HT1080 (cell line): ENCODE measurements around the gene PTPRN2. TPM values are rescaled to one million over a fixed set of nuclear protein-coding genes. Genes with fewer than 3 reads are reported as not detected.
"Not testable (repeated sequence)": the region's sequence is repeated elsewhere in the genome, so short reads cannot be mapped to it uniquely, and the experiment has no call there.

Experiments
- DNase-seq: peaks from one replicate; pipeline ENCODE4 v3.0.0-alpha.2; 2015; ENCODE audit warnings: low read depth
- total RNA-seq: library from RNA; depleted of rRNA; stranded (reverse); fragments of >200 nt; shearing (Covaris generic); gene quantifications from 2 replicates; pipeline ENCODE4 v1.2.3, GENCODE V29; 2014

The PTPRN2 gene
- total RNA-seq, 1 experiment from 2014 or later = 0.31 TPM

GRCh38 chr7:157610671-157611295, 976.8 kb downstream of the PTPRN2 start:
- no peak for DNase-seq

GRCh38 chr7:157609932-157610640, 977.5 kb downstream of the PTPRN2 start:
- no peak for DNase-seq

- DNase-seq = no peak
These were observed 978.1 kb downstream of the PTPRN2 start for GRCh38 chr7:157609516-157609915.

- no peak for DNase-seq
These were observed 980.4 kb downstream of the PTPRN2 start for GRCh38 chr7:157607218-157607617.

- no peak for DNase-seq
These were observed 981.5 kb downstream of the PTPRN2 start for GRCh38 chr7:157606140-157606539.

GRCh38 chr7:157605638-157606037, 982.0 kb downstream of the PTPRN2 start:
- DNase-seq = no peak

- no peak for DNase-seq
These were observed 982.8 kb downstream of the PTPRN2 start for GRCh38 chr7:157604661-157605381.

GRCh38 chr7:157603716-157604115, 983.9 kb downstream of the PTPRN2 start:
- no peak for DNase-seq

GRCh38 chr7:157603005-157603404, 984.6 kb downstream of the PTPRN2 start:
- DNase-seq = no peak

- DNase-seq = no peak
These were observed 985.0 kb downstream of the PTPRN2 start for GRCh38 chr7:157602581-157602980.

GRCh38 chr7:157602156-157602555, 985.5 kb downstream of the PTPRN2 start:
- no peak for DNase-seq

- no peak for DNase-seq
These were observed 986.1 kb downstream of the PTPRN2 start for GRCh38 chr7:157601530-157601929.

GRCh38 chr7:157599491-157599890, 988.1 kb downstream of the PTPRN2 start:
- no peak for DNase-seq

GRCh38 chr7:157597562-157597961, 990.1 kb downstream of the PTPRN2 start:
- DNase-seq = no peak

GRCh38 chr7:157596881-157597280, 990.7 kb downstream of the PTPRN2 start:
- no peak for DNase-seq

GRCh38 chr7:157596471-157596870, 991.2 kb downstream of the PTPRN2 start:
- no peak for DNase-seq

- DNase-seq = no peak
These were observed 991.6 kb downstream of the PTPRN2 start for GRCh38 chr7:157596026-157596425.

- no peak for DNase-seq
These were observed 992.4 kb downstream of the PTPRN2 start for GRCh38 chr7:157595086-157595855.

GRCh38 chr7:157594306-157594705, 993.3 kb downstream of the PTPRN2 start:
- no peak for DNase-seq

GRCh38 chr7:157593541-157593940, 994.1 kb downstream of the PTPRN2 start:
- DNase-seq = no peak

GRCh38 chr7:157592636-157593320, 994.8 kb downstream of the PTPRN2 start:
- DNase-seq = not testable (repeated sequence)
